ENCODE results near the gene NEO1.

NEO1 gene

DNA sequence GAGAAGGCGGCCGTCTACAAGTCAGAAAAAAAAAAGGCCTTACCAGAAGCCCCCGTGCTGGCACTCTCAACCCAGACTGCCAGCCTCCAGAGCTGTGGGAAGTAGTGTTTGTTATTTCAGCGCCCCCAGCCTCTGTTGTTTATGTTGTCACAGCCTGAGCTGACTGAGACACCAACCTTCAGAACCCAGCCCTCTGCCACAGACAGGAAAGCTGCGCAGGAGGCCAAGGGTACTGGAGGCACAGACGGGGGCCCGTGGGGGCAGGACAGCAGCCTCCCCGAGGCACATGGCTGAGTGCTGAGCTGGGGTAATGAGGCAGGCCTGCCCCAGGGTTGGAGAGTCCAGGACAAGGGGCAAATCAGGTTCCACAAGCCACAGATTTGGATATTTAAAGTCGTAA lies 282.8 kb downstream of the NEO1 start:
- Histone ChIP-seq H3K27me3 (replicated peaks; ENCODE audit: control insufficient read depth, insufficient read depth, low read length) (peaks cover 1% of the 10 kb centered on the region; the same call in 1 of the 2 replicates), H3K4me3 (replicated peaks; ENCODE audit: low read depth, low read length) (no peak overlapping the region), H3K36me3 (ENCODE audit: control insufficient read depth, insufficient read depth, low read length) (no peaks in the 10 kb centered on the region)
- DNase-seq (ENCODE audit: extremely low read depth, insufficient read length): no peak
- TF ChIP-seq, protein P1, sequence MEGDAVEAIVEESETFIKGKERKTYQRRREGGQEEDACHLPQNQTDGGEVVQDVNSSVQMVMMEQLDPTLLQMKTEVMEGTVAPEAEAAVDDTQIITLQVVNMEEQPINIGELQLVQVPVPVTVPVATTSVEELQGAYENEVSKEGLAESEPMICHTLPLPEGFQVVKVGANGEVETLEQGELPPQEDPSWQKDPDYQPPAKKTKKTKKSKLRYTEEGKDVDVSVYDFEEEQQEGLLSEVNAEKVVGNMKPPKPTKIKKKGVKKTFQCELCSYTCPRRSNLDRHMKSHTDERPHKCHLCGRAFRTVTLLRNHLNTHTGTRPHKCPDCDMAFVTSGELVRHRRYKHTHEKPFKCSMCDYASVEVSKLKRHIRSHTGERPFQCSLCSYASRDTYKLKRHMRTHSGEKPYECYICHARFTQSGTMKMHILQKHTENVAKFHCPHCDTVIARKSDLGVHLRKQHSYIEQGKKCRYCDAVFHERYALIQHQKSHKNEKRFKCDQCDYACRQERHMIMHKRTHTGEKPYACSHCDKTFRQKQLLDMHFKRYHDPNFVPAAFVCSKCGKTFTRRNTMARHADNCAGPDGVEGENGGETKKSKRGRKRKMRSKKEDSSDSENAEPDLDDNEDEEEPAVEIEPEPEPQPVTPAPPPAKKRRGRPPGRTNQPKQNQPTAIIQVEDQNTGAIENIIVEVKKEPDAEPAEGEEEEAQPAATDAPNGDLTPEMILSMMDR (IDR thresholded peaks at IDR 0.05; ENCODE audit: insufficient read depth, low read length, poor library complexity, severe bottlenecking): no peak

DNA sequence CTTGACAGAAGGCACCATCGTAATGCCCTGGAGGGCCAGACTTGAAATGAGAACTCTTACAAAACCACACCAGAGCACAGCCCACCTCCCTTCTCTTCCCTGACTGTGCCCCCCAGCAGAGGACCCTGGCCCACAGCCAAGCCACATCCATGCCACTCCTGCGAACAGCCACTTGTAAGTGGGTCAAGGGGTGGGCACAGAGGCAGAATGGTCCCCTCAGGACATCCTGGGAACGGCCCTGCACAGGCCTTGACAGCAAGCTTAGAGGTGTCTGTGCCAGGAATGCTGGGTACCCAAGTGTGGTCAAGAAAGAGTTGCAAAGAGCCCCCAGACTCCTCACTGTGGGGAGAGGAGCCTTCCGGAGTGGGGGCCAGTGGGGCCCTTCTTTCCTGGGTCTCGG lies 283.2 kb downstream of the NEO1 start:
- Histone ChIP-seq H3K27me3 (replicated peaks; ENCODE audit: control insufficient read depth, insufficient read depth, low read length) (peaks cover 1% of the 10 kb centered on the region; the same call in 1 of the 2 replicates), H3K4me3 (replicated peaks; ENCODE audit: low read depth, low read length) (no peak overlapping the region), H3K36me3 (ENCODE audit: control insufficient read depth, insufficient read depth, low read length) (no peaks in the 10 kb centered on the region)
- DNase-seq (ENCODE audit: extremely low read depth, insufficient read length): no peak
- TF ChIP-seq, protein P1 (IDR thresholded peaks at IDR 0.05; ENCODE audit: insufficient read depth, low read length, poor library complexity, severe bottlenecking): no peak

DNA sequence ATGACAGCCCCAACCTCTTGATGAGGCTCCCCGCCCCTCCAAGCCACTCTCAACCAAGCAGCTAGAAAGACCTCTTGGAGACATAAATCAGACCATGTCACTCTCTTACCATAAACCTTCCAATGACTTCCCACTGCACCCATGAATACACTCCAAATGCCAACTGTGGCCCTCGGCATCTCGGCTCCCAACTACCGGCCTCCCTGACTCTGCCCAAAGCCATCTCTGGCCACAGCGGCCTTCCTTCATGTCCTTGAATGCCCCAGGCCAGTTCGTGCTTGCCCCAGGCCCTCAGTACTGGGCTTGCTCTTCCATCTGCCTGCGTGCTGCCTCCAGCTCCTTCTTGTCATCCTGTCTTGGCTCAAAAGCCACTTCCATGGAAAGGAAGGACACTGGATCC lies 284.5 kb downstream of the NEO1 start:
- TF ChIP-seq, protein P1 (IDR thresholded peaks at IDR 0.05; ENCODE audit: insufficient read depth, low read length, poor library complexity, severe bottlenecking): no peak
- H3K27me3 ChIP-seq (replicated peaks; ENCODE audit: control insufficient read depth, insufficient read depth, low read length): peaks cover 1% of the 10 kb centered on the region; the same call in 1 of the 2 replicates

DNA sequence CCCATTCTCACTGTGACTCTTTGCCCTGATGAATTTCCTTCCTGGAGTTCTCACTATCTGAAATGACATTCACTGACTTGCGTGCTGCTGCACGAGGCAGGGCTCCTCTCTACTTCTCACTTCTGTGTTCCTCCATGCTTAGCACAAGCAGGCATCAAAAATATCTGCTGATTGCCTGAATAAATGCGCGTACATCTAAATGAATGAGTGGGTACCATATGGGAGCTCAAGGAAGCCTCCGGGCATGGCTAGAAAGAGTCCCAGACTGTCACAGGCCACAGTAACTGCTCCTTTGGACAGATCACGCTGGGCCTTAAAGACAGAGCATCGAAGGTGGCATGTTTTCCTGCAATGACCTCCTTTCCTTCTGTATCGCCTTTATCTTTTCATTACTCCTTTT lies 284.9 kb downstream of the NEO1 start:
- Histone ChIP-seq H3K4me3 (replicated peaks; ENCODE audit: low read depth, low read length) (no peak overlapping the region), H3K27me3 (replicated peaks; ENCODE audit: control insufficient read depth, insufficient read depth, low read length) (peaks cover 1% of the 10 kb centered on the region; the same call in 1 of the 2 replicates), H3K36me3 (ENCODE audit: control insufficient read depth, insufficient read depth, low read length) (no peaks in the 10 kb centered on the region)
- TF ChIP-seq, protein P1 (IDR thresholded peaks at IDR 0.05; ENCODE audit: insufficient read depth, low read length, poor library complexity, severe bottlenecking): no peak
- no peak for DNase-seq (ENCODE audit: extremely low read depth, insufficient read length)

More for the DNA sequence above, 284.5 kb downstream of the NEO1 start:
- no peak for DNase-seq (ENCODE audit: extremely low read depth, insufficient read length)
- H3K4me3 ChIP-seq (replicated peaks; ENCODE audit: low read depth, low read length): no peak overlapping the region
- H3K36me3 ChIP-seq (ENCODE audit: control insufficient read depth, insufficient read depth, low read length): no peaks in the 10 kb centered on the region

DNA sequence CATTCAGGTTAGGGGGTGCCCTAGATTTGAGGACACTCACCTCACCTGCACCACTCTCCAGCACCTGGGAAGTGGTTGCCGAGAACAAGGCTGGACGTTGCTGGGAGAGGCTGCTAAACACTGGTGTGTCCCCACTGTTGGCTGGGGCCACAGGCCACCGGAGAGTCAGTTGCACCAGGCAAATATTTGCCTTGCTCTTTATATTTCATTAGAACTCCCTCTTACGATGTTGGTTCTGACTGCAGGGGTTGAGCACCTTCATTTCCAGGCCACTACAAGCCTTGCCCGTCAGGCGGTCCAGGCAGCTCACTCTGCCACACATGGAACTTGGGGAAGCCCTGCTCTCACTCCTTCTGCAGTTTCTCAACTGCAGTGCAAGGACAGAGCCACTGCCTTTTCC lies 285.8 kb downstream of the NEO1 start:
- Histone ChIP-seq H3K36me3 (ENCODE audit: control insufficient read depth, insufficient read depth, low read length) (no peaks in the 10 kb centered on the region), H3K4me3 (replicated peaks; ENCODE audit: low read depth, low read length) (no peak overlapping the region), H3K27me3 (replicated peaks; ENCODE audit: control insufficient read depth, insufficient read depth, low read length) (peaks cover 1% of the 10 kb centered on the region; the same call in 1 of the 2 replicates)
- DNase-seq (ENCODE audit: extremely low read depth, insufficient read length): no peak
- TF ChIP-seq, protein P1 (IDR thresholded peaks at IDR 0.05; ENCODE audit: insufficient read depth, low read length, poor library complexity, severe bottlenecking): no peak
